Gastrocnemius medialis (tissue), 4 donors: ENCODE data around the gene STRN3.

Source experiments
- CTCF ChIP-seq, 5 experiments: fragments of 450-650 bp in 3 of 5; fragments of 200-600 bp in 2 of 5; sonication (generic) in 2 of 5; IDR thresholded peaks in 4 of 5; conservative IDR thresholded peaks in 1 of 5; 1 replicate in 4 of 5; 2 replicates in 1 of 5; pipeline ENCODE4 v1.5.1; 2016 to 2019; ENCODE audit warnings: antibody characterized with exemption in 5 of 5, mild to moderate bottlenecking in 3 of 5, moderate library complexity in 3 of 5
- POLR2A ChIP-seq, 2 donors: fragments of 450-650 bp; IDR thresholded peaks; one replicate each; pipeline ENCODE4 v1.6.1; 2017; ENCODE audit warnings: antibody characterized with exemption in 2 of 2, mild to moderate bottlenecking in 2 of 2, moderate library complexity in 2 of 2

- TF ChIP-seq CTCF (IDR thresholded peaks at IDR 0.05 in 4 of 5, conservative IDR thresholded peaks at IDR 0.05 in 1 of 5) (no peak), POLR2A (IDR thresholded peaks at IDR 0.05) (peak; percentile 72 to 81)
These were observed at the start of gene STRN3 for GRCh38 chr14:31026077-31026449.
